Left colon (tissue), 2 donors: ENCODE data around the gene NUDT12. TPM values are rescaled to one million over a fixed set of nuclear protein-coding genes. Genes with fewer than 3 reads are reported as not detected.

Experiments
- ATAC-seq: fragments of 200-7000 bp; cut with Tn5 transposase; one replicate; pipeline ENCODE4 v1.9.1; 2020; ENCODE audit warnings: mild to moderate bottlenecking, moderate library complexity
- DNase-seq, 2 donors: peaks; one replicate each; pipeline ENCODE4 v3.0.0-alpha.2; 2020
- intact Hi-C, 2 donors: fragments of 100-400 bp; cut with DNase I in 1 of 2; cut with micrococcal nuclease in 1 of 2; formaldehyde crosslinking; loops; one replicate each; pipeline versions ENCODE4 v1.11.2 to v1.14.0; 2022; cut with DNase I, micrococcal nuclease
- total RNA-seq, 2 donors: library from RNA; stranded (reverse); fragmentation: NEBNext Ultra II Directional; extraction: Animal tissue kit (Norgen Biotek cat#: 25700); gene quantifications; one replicate each; pipeline ENCODE4 v1.2.1, GENCODE V29; 2021
- donor health status: DM: no; HTN: no; CAD: no.
- donor health status: DM: yes; HTN: yes; CAD: no.

NUDT12 gene
- total RNA-seq, 2 donors from 2014 or later = 20.3 to 25.3 TPM

- DNase-seq (no peak), ATAC-seq (no peak)
- intact Hi-C loops = no loop called here
Measured at GRCh38 chr5:103502662-103503061, 59.9 kb downstream of the NUDT12 start.
